GM18858 (cell line): ENCODE data around the gene ST6GAL1.
"Not testable (repeated sequence)": the region's sequence is repeated elsewhere in the genome, so short reads cannot be mapped to it uniquely, and the experiment has no call there.

Experiments
- ATAC-seq: cut with Tn5 transposase; IDR thresholded peaks from one replicate; pipeline ENCODE4 v1.9.1; 2021; ENCODE audit not compliant: unreplicated experiment

The ST6GAL1 gene

GRCh38 chr3:186991470-186991869 is 61.1 kb downstream of the ST6GAL1 start:
- no peak for ATAC-seq

- ATAC-seq, result not testable (repeated sequence)
These were observed 61.8 kb downstream of the ST6GAL1 start for GRCh38 chr3:186992096-186992495.

- ATAC-seq, result no peak
These were observed 63.0 kb downstream of the ST6GAL1 start for GRCh38 chr3:186993210-186993782.

GRCh38 chr3:186994000-186994955 is 64.0 kb downstream of the ST6GAL1 start:
- no peak for ATAC-seq

- ATAC-seq, result peak; percentile 26
These were observed 66.0 kb downstream of the ST6GAL1 start for GRCh38 chr3:186996356-186996755.

- ATAC-seq, result no peak
These were observed 66.7 kb downstream of the ST6GAL1 start for GRCh38 chr3:186997061-186997460.

- no peak for ATAC-seq
These were observed 67.2 kb downstream of the ST6GAL1 start for GRCh38 chr3:186997473-186997939.

- ATAC-seq, result no peak
These were observed 68.6 kb downstream of the ST6GAL1 start for GRCh38 chr3:186998937-186999368.

GRCh38 chr3:187000711-187001151 is 70.4 kb downstream of the ST6GAL1 start:
- ATAC-seq, result peak; percentile 74

- no peak for ATAC-seq
These were observed 72.6 kb downstream of the ST6GAL1 start for GRCh38 chr3:187002915-187003314.

- ATAC-seq, result no peak
These were observed 75.6 kb downstream of the ST6GAL1 start for GRCh38 chr3:187005827-187006481.

- ATAC-seq, result no peak
These were observed 76.7 kb downstream of the ST6GAL1 start for GRCh38 chr3:187006864-187007630.

- not testable (repeated sequence) for ATAC-seq
These were observed 80.1 kb downstream of the ST6GAL1 start for GRCh38 chr3:187010382-187010781.

- peak; percentile 44 for ATAC-seq
These were observed 81.6 kb downstream of the ST6GAL1 start for GRCh38 chr3:187011915-187012314.

- no peak for ATAC-seq
These were observed 82.3 kb downstream of the ST6GAL1 start for GRCh38 chr3:187012609-187013051.

GRCh38 chr3:187013159-187013716 is 82.9 kb downstream of the ST6GAL1 start:
- no peak for ATAC-seq

- no peak for ATAC-seq
These were observed 84.1 kb downstream of the ST6GAL1 start for GRCh38 chr3:187014417-187014864.

- ATAC-seq, result peak; percentile 62
These were observed 85.7 kb downstream of the ST6GAL1 start for GRCh38 chr3:187015903-187016638.

GRCh38 chr3:187016639-187017345 is 86.5 kb downstream of the ST6GAL1 start:
- no peak for ATAC-seq
